HepG2 (cell line): ENCODE results near the gene APOM. TPM values are rescaled to one million over a fixed set of nuclear protein-coding genes. Genes with fewer than 3 reads are reported as not detected.
A peak's percentile ranks its signal among the peaks of the same experiment; 100 is the strongest.

ENCODE experiments used
- HDAC6 ChIP-seq: fragments of 200-600 bp; sonication (generic); IDR thresholded peaks from 2 replicates; pipeline ENCODE4 v1.7.0; 2017; ENCODE audit warnings: mild to moderate bottlenecking, antibody characterized with exemption, low read length, low read depth
- KLF13 ChIP-seq: sonication (generic); formaldehyde crosslinking; IDR thresholded peaks from 2 replicates; pipeline ENCODE4 v1.4.0; 2020; ENCODE audit warnings: mild to moderate bottlenecking, missing genetic modification reagents
- MAZ ChIP-seq, 2 experiments: sonication (generic) in 1 of 2; formaldehyde crosslinking in 1 of 2; IDR thresholded peaks; 2 replicates each; pipeline versions ENCODE4 v1.5.0 to v1.6.1; 2012 to 2020; ENCODE audit warnings: low read depth in 2 of 2, mild to moderate bottlenecking in 2 of 2, borderline replicate concordance in 1 of 2, improper control_type of control experiment in 1 of 2, low read length in 1 of 2, missing genetic modification reagents in 1 of 2, moderate library complexity in 1 of 2
- NCOA1 ChIP-seq: sonication (generic); formaldehyde crosslinking; IDR thresholded peaks from 2 replicates; pipeline ENCODE4 v1.9.0; 2021; ENCODE audit warnings: missing genetic modification reagents
- NFATC3 ChIP-seq: sonication (generic); formaldehyde crosslinking; IDR thresholded peaks from 2 replicates; pipeline ENCODE4 v1.5.1; 2020; ENCODE audit warnings: mild to moderate bottlenecking, missing genetic modification reagents
- PAF1 ChIP-seq: IDR thresholded peaks from 2 replicates; pipeline ENCODE4 v1.6.1; 2016; ENCODE audit warnings: missing genetic modification reagents, missing compliant biosample characterization
- PHF20 ChIP-seq: sonication (generic); formaldehyde crosslinking; IDR thresholded peaks from 2 replicates; pipeline ENCODE4 v1.5.0; 2020; ENCODE audit warnings: mild to moderate bottlenecking, missing genetic modification reagents
- ZNF138 ChIP-seq: sonication (generic); formaldehyde crosslinking; IDR thresholded peaks from 2 replicates; pipeline ENCODE4 v1.5.0; 2020; ENCODE audit warnings: mild to moderate bottlenecking, low read depth, missing genetic modification reagents
- ZNF232 ChIP-seq: sonication (generic); formaldehyde crosslinking; IDR thresholded peaks from 2 replicates; pipeline ENCODE4 v1.4.0; 2020; ENCODE audit warnings: missing genetic modification reagents, borderline replicate concordance
- ZNF891 ChIP-seq: sonication (generic); formaldehyde crosslinking; IDR thresholded peaks from 2 replicates; pipeline ENCODE4 v1.5.0; 2020; ENCODE audit warnings: mild to moderate bottlenecking, missing genetic modification reagents
- polyA plus RNA-seq, 8 experiments: library from polyadenylated mRNA; depleted of rRNA in 3 of 8; stranded (reverse) in 7 of 8; unstranded in 1 of 8; fragments of >200 nt; fragmentation: Illumina TruSeq in 4 of 8; extraction: Trizol in 4 of 8; gene quantifications; 2 replicates each; pipeline versions ENCODE4 v1.2.1 to v1.2.3, GENCODE V29; 2011 to 2016; ENCODE audit warnings: low read depth in 4 of 8, missing spikeins in 1 of 8, mixed read lengths in 1 of 8; ENCODE audit not compliant: insufficient read depth in 1 of 8
- total RNA-seq, 5 experiments: library from RNA; depleted of rRNA; stranded (reverse); fragments of >200 nt; fragmentation: Illumina TruSeq; extraction: Trizol; gene quantifications; 2 replicates each; pipeline ENCODE4 v1.2.3, GENCODE V29; 2016; ENCODE audit warnings: low read depth in 1 of 5
- TF ChIP-seq, protein P1 (sequence below): sonication (generic); formaldehyde crosslinking; IDR thresholded peaks from 2 replicates; pipeline ENCODE4 v1.4.0; 2020; ENCODE audit warnings: missing genetic modification reagents, mild to moderate bottlenecking, borderline replicate concordance
- TF ChIP-seq, protein P2 (sequence below): sonication (generic); formaldehyde crosslinking; IDR thresholded peaks from 2 replicates; pipeline ENCODE4 v1.4.0; 2020; ENCODE audit warnings: missing genetic modification reagents
- TF ChIP-seq, protein P3 (sequence below): sonication (generic); formaldehyde crosslinking; IDR thresholded peaks from 2 replicates; pipeline ENCODE4 v1.4.0; 2020; ENCODE audit warnings: mild to moderate bottlenecking, low read depth, missing genetic modification reagents
- TF ChIP-seq, protein P4 (sequence below): IDR thresholded peaks from 2 replicates; pipeline ENCODE4 v1.6.1; 2018; ENCODE audit warnings: missing genetic modification reagents
- TF ChIP-seq, protein P5 (sequence below): sonication (generic); formaldehyde crosslinking; IDR thresholded peaks from 2 replicates; pipeline ENCODE4 v1.8.0; 2022; ENCODE audit warnings: mild to moderate bottlenecking, missing genetic modification reagents; ENCODE audit not compliant: insufficient replicate concordance
- TF ChIP-seq, protein P6 (sequence below): sonication (generic); formaldehyde crosslinking; IDR thresholded peaks from 2 replicates; pipeline ENCODE4 v1.4.0; 2020; ENCODE audit warnings: missing genetic modification reagents, borderline replicate concordance

The APOM gene
- total and polyA plus RNA-seq, 2 of the 13 experiments (the other 11 are each of a cell fraction or from before 2014, with no cell fraction given): 98.2 to 1,140 TPM

DNA sequence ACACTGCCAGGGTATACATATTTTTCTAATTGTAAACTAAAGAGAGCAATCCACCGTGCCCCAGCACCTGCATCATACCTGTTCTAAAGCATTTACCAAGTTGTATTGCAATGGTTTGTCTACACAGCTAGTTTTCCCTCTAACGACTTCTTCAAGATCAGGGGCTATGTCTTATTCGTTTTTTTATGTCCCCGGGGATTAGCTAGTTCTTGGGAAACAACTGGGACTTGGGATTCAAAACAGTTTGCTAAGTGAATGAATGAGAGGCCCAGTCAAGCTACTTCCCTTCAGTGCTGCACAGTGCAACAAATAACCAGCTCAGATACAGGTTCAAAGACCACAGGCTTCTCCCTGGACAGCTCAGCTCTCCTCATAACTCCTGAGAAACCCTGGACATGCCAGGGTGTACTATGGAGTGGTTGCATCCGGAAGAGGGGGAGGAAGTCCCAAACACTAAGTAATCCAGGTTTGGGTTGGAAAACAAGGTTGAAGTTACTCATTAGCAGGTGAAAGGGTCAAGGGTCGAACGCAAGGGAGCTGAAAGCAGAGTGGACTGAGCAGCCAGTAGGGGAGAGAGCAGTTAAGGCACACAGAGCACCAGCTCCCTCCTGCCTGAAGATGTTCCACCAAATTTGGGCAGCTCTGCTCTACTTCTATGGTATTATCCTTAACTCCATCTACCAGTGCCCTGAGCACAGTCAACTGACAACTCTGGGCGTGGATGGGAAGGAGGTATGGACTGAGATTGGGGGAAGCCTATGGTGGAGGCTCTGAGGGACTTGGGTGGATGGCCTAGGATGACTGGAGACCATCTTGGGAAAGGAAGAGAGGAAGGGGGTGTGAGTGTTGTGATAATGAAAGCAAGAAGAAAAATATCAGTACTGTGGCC is at the start of gene APOM (continued):
- TF ChIP-seq, protein P1, sequence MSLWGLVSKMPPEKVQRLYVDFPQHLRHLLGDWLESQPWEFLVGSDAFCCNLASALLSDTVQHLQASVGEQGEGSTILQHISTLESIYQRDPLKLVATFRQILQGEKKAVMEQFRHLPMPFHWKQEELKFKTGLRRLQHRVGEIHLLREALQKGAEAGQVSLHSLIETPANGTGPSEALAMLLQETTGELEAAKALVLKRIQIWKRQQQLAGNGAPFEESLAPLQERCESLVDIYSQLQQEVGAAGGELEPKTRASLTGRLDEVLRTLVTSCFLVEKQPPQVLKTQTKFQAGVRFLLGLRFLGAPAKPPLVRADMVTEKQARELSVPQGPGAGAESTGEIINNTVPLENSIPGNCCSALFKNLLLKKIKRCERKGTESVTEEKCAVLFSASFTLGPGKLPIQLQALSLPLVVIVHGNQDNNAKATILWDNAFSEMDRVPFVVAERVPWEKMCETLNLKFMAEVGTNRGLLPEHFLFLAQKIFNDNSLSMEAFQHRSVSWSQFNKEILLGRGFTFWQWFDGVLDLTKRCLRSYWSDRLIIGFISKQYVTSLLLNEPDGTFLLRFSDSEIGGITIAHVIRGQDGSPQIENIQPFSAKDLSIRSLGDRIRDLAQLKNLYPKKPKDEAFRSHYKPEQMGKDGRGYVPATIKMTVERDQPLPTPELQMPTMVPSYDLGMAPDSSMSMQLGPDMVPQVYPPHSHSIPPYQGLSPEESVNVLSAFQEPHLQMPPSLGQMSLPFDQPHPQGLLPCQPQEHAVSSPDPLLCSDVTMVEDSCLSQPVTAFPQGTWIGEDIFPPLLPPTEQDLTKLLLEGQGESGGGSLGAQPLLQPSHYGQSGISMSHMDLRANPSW: 0 out of 2 replicates have a peak, but pooled peaks have one; percentile 25
- TF ChIP-seq NCOA1 (CRISPR knock-in tag): no peak
- no peak; the same call in 1 of the 2 replicates for TF ChIP-seq ZNF232 (CRISPR knock-in tag)
- TF ChIP-seq, protein P2, sequence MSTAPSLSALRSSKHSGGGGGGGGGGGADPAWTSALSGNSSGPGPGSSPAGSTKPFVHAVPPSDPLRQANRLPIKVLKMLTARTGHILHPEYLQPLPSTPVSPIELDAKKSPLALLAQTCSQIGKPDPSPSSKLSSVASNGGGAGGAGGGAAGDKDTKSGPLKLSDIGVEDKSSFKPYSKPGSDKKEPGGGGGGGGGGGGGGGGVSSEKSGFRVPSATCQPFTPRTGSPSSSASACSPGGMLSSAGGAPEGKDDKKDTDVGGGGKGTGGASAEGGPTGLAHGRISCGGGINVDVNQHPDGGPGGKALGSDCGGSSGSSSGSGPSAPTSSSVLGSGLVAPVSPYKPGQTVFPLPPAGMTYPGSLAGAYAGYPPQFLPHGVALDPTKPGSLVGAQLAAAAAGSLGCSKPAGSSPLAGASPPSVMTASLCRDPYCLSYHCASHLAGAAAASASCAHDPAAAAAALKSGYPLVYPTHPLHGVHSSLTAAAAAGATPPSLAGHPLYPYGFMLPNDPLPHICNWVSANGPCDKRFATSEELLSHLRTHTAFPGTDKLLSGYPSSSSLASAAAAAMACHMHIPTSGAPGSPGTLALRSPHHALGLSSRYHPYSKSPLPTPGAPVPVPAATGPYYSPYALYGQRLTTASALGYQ (CRISPR knock-in tag): peak; percentile 95
- TF ChIP-seq PAF1 (CRISPR knock-in tag): no peak
- TF ChIP-seq, protein P3, sequence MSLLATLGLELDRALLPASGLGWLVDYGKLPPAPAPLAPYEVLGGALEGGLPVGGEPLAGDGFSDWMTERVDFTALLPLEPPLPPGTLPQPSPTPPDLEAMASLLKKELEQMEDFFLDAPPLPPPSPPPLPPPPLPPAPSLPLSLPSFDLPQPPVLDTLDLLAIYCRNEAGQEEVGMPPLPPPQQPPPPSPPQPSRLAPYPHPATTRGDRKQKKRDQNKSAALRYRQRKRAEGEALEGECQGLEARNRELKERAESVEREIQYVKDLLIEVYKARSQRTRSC (CRISPR knock-in tag): no peak
- TF ChIP-seq ZNF891: peak; percentile 65; the same call in 1 of the 2 replicates
- no peak for TF ChIP-seq ZNF138 (CRISPR knock-in tag)
- TF ChIP-seq PHF20: no peak; the same call in 1 of the 2 replicates
- no peak for TF ChIP-seq HDAC6
- TF ChIP-seq NFATC3: peak; percentile 77; the same call in 1 of the 2 replicates
- no peak for TF ChIP-seq KLF13
- TF ChIP-seq, protein P4, sequence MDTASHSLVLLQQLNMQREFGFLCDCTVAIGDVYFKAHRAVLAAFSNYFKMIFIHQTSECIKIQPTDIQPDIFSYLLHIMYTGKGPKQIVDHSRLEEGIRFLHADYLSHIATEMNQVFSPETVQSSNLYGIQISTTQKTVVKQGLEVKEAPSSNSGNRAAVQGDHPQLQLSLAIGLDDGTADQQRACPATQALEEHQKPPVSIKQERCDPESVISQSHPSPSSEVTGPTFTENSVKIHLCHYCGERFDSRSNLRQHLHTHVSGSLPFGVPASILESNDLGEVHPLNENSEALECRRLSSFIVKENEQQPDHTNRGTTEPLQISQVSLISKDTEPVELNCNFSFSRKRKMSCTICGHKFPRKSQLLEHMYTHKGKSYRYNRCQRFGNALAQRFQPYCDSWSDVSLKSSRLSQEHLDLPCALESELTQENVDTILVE (CRISPR knock-in tag): peak; percentile 89; the same call in 1 of the 2 replicates
- TF ChIP-seq, protein P5, sequence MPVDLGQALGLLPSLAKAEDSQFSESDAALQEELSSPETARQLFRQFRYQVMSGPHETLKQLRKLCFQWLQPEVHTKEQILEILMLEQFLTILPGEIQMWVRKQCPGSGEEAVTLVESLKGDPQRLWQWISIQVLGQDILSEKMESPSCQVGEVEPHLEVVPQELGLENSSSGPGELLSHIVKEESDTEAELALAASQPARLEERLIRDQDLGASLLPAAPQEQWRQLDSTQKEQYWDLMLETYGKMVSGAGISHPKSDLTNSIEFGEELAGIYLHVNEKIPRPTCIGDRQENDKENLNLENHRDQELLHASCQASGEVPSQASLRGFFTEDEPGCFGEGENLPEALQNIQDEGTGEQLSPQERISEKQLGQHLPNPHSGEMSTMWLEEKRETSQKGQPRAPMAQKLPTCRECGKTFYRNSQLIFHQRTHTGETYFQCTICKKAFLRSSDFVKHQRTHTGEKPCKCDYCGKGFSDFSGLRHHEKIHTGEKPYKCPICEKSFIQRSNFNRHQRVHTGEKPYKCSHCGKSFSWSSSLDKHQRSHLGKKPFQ: peak; percentile 81
- TF ChIP-seq, protein P6, sequence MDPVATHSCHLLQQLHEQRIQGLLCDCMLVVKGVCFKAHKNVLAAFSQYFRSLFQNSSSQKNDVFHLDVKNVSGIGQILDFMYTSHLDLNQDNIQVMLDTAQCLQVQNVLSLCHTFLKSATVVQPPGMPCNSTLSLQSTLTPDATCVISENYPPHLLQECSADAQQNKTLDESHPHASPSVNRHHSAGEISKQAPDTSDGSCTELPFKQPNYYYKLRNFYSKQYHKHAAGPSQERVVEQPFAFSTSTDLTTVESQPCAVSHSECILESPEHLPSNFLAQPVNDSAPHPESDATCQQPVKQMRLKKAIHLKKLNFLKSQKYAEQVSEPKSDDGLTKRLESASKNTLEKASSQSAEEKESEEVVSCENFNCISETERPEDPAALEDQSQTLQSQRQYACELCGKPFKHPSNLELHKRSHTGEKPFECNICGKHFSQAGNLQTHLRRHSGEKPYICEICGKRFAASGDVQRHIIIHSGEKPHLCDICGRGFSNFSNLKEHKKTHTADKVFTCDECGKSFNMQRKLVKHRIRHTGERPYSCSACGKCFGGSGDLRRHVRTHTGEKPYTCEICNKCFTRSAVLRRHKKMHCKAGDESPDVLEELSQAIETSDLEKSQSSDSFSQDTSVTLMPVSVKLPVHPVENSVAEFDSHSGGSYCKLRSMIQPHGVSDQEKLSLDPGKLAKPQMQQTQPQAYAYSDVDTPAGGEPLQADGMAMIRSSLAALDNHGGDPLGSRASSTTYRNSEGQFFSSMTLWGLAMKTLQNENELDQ (CRISPR knock-in tag): 0 out of 2 replicates have a peak, but pooled peaks have one; percentile 18
- TF ChIP-seq MAZ (IDR thresholded peaks at IDR 0.05; ENCODE audit: borderline replicate concordance, low read depth, low read length): no peak
- TF ChIP-seq MAZ (CRISPR knock-in tag; IDR thresholded peaks at IDR 0.05; ENCODE audit: low read depth): peak; percentile 87
